HG02759 (cell line): ENCODE measurements around the gene SLC25A26.

ENCODE experiments used
- ATAC-seq: cut with Tn5 transposase; IDR thresholded peaks from one replicate; pipeline ENCODE4 v1.9.1; 2021; ENCODE audit warnings: mild to moderate bottlenecking, moderate library complexity; ENCODE audit not compliant: unreplicated experiment

The SLC25A26 gene, protein sequence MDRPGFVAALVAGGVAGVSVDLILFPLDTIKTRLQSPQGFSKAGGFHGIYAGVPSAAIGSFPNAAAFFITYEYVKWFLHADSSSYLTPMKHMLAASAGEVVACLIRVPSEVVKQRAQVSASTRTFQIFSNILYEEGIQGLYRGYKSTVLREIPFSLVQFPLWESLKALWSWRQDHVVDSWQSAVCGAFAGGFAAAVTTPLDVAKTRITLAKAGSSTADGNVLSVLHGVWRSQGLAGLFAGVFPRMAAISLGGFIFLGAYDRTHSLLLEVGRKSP

DNA sequence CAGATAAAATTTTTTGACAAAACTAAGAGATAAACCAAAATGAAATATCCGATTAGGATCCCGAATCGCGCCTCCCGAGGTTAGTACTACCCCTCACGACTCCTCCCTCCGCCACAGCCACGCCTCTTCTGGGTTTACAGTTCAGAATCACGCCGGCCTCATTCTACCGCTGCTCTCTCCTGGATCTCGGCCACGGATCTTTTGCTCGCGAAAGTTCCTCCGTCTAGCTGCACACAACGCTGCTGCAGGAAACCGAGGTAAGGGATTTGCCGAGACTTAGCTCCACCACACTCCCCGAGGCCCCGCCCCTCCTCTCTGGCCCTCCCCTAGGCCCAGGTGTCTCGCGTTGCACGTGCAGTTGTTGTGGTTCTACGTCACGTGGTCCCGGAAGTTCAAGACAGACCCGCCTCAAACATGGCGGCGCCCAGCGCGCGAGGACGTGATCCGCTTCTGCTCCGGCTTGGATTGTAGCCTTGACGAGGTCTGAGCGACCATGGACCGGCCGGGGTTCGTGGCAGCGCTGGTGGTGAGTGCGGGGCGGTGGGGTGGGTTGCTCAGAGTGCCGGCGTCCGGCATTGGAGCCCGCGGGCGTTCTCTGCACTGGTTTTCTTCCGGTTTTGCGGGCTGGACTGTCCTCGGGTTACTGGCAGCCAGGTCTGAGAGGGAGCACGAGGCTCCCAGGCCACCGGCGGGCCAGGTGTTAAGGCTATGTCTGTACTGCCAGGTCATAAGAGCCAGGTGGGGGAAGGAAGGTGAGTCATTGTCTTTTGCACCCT is at the start of gene SLC25A26:
Gene SLC25A26, plus strand, starts transcription at position 400 of the 776 bp plus-strand sequence. Its CDS starts 94 bp downstream, at position 494.
- ATAC-seq: peak; percentile 100

DNA sequence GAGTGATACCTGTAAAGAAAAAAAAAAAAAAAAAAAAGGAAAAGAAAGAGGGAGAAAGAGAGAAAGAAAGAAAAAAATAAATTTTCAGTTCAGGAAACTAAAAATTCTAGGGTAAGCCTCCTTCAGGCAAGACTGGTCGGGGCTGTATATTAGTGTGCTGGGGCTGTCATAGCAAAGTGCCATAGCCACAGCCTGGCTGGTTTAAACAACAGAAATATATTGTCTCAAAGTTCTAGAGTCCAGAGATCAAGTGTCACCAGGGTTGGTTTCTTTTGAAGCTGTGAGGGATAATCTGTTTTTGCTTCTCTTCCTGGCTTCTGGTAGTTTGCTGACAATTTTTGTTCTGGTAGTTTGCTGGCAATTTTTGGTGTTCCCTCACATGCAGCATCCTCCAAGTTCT is 48.4 kb upstream of the SLC25A26 start:
- ATAC-seq: no peak

DNA sequence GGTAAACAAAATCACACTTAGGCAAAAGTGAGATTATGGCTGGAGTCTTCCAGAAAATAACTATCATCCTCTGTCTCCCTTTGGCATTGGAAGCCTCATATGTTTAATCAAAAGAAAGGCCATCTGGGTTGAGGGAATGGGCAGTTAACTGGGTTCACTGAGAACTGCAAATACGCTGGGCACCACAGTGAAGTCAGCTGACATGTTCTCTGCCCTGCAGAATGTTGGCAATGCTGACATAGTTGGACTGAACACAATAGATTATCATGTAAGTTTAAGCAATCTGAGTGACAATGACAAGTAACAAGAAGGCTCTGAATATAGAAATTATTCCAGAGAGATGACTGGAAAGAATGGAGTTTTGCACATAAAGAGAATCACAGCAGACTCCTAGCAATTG is 43.8 kb upstream of the SLC25A26 start:
- ATAC-seq: no peak

DNA sequence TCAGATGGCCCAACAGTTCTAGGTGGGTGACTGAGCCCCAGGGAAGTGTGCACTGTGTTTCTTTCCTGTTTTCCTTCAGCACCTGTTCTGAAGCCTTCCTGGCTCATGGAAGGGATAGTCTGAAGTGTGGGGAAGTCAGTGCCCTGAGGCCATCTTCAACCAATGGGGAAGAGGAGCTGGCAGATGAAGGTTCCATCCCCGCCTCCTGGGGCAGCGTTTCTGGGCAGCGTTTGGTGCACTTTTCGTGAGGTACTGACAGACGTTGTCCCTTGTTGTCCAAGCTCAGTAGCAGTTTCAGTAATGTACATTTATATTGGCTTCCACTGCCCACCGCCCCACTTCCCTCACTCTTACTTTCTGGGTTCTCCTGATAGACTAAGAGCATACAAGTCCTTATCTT is 42.6 kb upstream of the SLC25A26 start:
- no peak for ATAC-seq

DNA sequence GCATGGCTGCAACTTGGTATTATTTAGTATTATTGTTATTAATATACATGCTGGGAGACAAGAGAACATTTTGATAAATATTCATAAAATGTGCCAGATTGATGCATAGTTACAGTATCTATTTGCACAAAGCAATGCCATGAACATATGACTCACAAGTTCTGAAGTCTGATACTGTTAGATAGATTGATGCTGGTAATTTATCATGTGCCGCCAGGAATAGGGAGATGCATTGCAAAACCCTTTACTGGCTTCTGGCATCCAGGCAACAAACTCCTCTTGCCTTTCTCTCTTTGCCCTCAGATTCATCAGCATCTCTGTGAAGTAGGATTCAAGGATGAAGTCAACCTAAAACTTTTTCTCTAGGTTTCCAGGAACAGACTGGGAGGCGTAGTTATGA is 41.0 kb upstream of the SLC25A26 start:
- no peak for ATAC-seq

GRCh38 chr3:66181764-66182163 is 39.0 kb upstream of the SLC25A26 start:
- no peak for ATAC-seq

- no peak for ATAC-seq
Observed at GRCh38 chr3:66182246-66182645, 38.6 kb upstream of the SLC25A26 start.

DNA sequence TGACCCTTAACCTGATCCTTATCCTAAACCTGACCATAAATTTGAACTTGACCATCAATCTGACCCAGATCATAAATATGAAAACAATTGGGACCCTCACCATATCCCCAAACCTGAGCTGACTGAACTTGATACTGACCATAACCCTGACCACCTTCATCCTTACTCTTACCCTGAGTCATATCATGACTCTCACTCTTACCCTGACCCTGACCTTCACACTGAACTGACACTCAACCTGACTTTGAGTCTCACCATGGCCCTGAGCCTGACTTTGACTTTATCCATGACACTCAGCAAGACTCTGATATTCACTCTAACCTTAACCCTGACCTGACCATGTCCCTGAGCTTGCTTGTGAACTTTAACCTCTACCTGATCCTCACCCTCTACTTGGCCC is 34.3 kb upstream of the SLC25A26 start:
- no peak for ATAC-seq

DNA sequence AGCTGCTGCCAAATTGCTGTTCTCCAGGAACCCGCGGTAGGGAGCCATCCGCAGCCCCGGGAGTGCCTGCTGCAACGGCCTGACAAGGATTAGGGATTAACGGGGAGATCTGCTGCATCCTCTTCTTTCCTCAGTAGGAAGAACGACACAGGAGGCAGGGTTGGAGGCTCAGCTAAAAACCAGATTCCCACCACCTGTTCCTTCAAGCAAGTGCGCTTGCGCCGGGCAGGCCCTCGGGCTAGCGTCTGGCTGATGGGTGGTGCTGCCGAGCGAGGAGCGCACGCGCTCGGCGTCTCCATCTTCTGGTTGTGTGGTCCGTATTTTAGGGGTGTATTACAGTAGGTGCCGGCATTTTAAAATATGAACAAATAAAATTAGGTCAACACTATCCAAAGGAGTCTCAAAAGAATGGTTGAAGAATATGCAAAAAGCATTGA is 25.4 kb upstream of the SLC25A26 start:
- peak; percentile 55 for ATAC-seq

GRCh38 chr3:66196633-66197032 is 24.2 kb upstream of the SLC25A26 start:
- ATAC-seq: no peak

- ATAC-seq: no peak
Observed at GRCh38 chr3:66198437-66199088, 22.2 kb upstream of the SLC25A26 start.

DNA sequence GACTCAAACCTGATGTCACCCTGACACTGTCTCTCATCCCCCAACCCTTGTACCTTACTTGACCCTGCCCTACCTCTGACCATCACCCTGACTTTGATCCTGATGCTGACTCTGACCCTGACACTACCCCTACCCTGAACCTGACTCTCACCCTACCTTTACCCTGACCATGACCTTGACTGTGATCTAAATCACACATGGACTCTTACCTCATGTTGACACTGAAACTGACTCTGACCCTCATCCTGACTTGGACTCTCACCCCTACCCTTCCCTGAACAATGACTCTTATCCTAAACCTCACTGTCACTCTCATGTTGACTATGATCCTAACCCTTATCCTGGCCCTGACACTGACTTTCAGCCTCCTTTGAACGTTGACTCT is 21.7 kb upstream of the SLC25A26 start:
- ATAC-seq: no peak

DNA sequence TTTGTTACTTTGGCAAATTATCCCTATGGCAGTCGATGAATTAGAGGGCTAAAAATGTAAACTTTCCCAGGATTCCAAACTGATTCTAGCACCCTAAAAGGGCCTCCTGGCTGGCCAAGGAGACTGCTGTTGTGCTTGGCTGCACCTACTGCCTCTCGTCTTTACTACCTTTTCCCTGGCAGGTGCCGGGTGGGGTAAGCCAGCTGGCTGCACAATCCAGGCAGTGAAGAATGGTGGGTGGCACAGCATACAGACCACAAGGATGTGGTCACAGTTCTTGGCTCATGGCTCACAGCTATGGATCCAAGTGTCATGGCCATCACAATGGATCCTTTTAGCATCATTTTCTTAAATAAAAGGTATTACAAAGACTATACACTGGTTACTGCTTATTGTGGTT is 20.7 kb upstream of the SLC25A26 start:
- ATAC-seq: no peak

DNA sequence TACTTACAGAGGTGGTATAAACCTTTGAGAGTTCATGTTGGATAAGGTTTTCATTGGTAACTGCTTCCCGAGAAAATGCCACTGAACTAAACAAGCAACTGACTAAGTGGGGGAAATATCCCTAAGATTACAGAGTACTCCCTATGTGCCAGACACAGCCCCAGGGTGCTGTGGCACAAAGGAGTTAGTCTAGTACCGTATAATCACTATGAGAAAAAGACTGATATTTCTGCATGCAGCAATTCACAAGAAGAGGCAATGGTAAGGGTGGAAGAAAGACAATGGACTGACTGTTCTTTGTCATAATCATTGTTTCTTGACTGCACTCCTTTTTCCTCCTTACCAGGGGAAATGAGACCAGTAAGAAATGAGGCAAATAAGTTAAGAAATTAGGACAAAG is 20.0 kb upstream of the SLC25A26 start:
- ATAC-seq: no peak

- ATAC-seq: no peak
Observed at GRCh38 chr3:66203275-66203674, 17.5 kb upstream of the SLC25A26 start.

DNA sequence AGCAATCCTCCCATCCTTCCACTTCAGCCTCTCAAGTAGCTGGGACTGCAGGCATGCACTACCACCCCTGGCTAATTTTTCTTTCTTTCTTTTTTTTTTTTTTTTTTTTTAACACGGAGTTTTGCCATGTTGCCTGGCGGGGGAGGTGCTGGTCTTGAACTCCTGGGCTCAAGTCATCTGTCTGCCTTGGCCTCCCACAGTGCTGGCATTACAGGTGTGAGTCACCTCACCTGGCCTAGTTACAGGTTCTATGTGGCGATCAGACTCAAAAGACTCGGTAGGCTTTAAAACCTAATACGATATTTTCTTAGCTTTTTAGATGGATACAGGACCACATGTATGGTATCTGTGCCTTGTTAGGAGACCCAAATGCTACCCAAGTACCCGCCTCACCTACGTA is 14.0 kb upstream of the SLC25A26 start:
- ATAC-seq: no peak

DNA sequence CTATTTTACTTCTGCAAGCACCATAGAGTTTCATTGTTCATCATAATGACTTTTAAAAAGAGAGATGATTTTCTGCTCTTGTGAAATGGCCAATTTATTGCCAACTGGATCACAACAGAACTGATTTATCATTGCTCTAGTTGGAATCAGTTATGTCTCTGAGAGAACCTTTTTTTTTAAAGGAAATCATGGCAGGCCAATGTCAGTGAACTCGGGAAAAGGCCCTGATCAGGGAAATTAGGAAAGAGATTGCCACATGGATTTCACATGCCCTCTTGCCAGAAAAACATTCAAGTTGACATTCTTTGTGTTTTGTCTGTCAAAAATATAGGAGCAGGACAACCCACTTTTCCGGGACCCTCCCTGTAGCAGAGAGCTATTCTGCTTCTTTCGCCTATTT is 12.6 kb upstream of the SLC25A26 start:
- no peak for ATAC-seq

- no peak for ATAC-seq
Observed at GRCh38 chr3:66210687-66211295, 10.0 kb upstream of the SLC25A26 start.

DNA sequence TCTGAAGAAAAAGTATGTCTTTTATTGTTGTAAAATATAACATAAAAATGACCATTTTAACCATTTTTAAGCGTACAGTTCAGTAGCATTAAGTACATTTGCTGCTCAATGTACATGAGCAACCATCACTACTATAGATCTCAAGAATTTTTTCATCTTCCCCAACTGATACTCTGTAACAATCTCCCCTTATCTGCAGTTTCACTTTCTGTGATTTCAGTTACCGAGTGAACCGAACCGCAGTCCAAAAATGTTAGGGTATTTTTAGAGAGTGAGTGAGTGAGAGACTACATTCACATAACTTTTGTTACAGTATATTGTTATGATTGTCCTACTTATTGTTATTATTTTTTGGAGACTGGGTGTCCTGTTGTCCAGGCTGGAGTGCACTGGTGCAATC is 9.0 kb upstream of the SLC25A26 start:
- ATAC-seq: no peak

- no peak for ATAC-seq
Observed at GRCh38 chr3:66215106-66215505, 5.7 kb upstream of the SLC25A26 start.

GRCh38 chr3:66220066-66220465 is 735 bp upstream of the SLC25A26 start:
- ATAC-seq: no peak

GRCh38 chr3:66224220-66224619 is 3.4 kb downstream of the SLC25A26 start:
- no peak for ATAC-seq
